HG03064 (cell line): Measurements from ENCODE around the gene ICAM3.

ENCODE experiments used
- ATAC-seq: cut with Tn5 transposase; IDR thresholded peaks from one replicate; pipeline ENCODE4 v1.9.1; 2021; ENCODE audit warnings: low read depth; ENCODE audit not compliant: unreplicated experiment

Gene ICAM3

DNA sequence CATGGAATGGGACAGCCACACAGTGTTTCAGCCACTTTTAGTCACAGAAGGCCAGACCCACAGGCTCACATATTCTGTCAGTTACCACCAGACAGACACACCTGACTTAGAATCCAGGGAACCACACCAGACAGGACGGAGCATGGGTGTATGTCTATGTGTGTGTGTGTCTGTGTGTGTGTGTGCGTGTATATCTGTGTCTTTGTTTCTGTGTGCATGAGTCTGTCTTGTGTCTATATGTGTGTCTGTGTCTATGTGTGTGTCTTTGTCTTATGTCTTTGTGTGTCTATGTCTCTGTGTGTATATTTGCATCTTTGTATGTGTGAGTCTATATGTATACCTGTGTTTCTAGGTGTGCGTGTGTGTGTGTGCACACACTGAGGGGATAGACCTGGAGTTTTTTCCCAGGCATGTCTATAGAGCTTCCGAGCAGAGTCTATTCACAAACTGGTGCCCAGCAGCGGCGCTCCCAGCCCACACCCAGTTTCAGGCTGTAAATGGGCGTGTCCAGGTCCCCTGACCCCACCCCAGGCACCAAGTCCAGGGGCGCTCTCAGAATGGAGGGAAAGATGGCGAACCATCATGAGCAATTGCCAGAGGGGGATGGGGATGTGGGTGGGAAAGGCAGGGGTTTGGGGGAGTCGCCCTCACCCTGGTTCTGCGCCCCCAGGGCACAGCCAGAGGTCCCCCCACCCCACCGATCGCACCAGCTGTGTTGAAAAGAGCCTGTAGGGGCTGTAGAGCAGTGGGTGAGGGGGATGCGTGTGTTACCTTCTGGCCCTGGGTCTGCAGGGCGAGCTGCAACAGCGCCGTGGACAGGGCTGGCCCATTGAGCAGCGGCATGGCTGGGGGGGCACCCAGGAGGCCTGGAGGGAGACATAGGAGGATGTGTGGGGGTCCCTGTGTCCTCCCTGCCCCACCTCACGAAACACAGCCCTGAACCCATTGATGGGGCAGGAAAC is 17.3 kb downstream of the ICAM3 start:
- ATAC-seq, result no peak

DNA sequence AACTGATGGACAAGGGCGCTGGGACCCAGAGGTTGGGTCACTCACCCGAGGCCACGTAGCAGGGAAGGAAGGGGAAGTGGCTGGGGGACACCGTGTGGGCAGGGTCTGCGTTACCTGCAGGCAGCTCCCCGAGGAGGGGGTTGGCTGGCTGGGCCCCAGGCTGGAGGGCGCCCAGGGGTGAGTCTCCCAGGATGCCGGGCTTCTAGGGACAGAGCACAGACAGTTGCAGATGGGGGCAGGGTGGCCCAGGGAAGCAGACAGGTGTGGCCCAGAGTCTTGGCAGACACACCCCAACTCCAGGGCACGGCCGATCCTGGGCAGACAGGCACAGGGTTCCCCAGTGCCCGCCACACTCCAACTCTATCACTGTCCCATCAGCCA is 18.0 kb downstream of the ICAM3 start:
- ATAC-seq, result no peak

DNA sequence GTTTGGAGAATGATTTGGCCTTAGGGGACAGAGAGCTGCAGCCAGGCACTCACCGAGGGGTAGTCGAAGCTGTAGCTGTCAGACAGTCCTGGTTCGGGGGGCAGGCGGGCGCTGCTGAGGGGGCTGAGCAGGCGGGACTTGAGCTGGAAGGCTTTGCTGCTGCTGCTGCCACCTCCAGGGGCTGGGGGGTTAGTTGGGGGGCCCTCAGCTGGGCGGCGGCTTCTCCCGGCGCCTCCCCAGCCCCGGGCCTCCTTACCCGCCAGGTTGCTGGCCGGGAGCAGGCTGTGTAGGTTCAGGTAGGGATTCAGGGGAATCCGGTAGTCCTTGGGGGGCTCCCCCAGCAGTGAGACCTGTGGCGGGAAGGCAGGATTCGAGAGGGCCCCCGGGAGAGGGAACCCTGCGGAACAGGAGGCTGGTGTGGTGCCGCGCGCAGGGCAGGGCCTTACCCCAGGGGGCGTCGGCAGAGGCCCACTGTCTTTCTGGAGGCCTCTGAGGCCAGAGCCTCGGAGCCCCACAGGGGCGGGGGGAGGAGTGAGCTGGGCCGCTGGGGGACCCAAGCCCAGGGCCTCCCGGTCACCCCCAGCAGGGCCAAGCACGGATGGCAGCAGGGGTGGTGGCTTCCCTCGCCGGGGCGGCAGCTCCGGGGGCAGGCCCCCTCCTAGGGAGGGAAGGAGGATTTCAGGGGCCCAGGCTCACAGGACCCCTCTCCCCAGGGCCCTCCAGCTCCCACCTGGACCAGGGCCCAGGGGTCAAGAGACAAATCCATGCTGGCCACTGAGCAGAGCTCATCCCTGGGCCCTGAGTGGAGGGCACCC is 18.6 kb downstream of the ICAM3 start:
- ATAC-seq, result no peak

DNA sequence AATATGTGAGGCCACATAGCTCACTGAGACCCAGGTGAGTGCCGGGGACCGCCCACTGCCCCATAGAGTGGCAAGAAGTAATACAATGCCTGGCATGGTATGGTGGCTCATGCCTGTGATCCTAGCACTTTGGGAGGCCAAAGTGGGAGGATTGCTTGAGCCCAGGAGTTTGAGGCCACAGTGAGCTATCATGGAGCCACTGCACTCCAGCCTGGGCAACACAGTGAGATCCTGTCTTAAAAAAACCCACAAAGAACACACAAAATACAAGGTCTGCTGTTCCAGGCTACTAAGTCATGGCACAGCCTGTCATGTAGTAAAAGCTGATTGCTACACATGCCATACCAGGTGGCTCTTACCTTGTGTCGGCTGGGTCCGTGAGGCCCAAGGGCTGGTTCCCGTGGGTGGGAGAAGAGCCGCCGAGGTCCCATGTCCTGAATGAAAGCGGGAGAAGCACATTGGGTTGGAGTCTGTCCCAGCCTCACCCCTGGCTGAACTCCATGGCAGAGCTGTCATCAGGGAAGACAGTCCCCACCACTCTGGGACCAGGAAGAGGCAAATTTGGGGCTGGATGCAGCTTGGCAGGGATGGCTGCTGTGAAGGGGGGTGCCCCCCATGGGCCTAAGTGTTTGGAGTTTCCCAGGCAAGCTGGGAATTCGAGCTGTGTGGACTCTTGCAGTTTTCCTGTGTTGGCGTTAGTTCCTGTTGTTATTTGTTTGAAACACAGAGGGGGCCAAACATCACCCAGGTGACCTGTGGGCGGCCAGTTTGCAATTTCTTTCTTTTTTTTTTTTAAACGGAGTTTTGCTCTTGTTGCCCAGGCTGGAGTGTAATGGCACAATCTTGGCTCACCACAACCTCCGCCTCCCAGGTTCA is 20.4 kb downstream of the ICAM3 start:
- ATAC-seq, result no peak

DNA sequence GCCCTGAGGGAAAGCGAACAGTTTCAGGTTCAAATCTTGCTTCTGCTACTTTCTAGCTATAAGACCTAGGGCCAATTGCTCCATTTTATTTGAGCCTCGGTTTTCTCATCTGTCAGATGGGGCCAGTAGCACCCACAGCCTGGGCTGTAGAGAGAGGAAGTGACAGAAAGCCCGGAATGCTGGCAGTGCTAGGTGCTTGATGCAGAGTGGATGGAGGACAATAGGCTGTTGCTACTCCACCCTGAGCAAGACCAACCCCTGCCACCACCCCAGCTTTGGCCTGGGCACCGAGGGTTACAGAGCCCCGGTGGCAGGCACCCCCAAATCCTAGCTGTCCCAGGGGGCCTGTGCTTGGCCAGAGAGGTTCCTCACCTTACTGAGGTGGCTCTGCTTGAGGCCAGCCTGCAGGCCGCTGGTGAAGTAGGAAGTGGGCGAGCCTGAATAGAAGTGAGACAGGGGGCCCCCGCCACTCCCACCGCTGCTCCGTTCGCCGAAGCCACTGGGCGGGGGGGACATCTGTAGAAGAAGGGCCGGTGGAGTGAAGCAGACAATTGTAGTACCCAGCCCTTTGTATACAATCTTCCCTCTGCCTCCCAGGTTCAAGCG is 21.5 kb downstream of the ICAM3 start:
- no peak for ATAC-seq

DNA sequence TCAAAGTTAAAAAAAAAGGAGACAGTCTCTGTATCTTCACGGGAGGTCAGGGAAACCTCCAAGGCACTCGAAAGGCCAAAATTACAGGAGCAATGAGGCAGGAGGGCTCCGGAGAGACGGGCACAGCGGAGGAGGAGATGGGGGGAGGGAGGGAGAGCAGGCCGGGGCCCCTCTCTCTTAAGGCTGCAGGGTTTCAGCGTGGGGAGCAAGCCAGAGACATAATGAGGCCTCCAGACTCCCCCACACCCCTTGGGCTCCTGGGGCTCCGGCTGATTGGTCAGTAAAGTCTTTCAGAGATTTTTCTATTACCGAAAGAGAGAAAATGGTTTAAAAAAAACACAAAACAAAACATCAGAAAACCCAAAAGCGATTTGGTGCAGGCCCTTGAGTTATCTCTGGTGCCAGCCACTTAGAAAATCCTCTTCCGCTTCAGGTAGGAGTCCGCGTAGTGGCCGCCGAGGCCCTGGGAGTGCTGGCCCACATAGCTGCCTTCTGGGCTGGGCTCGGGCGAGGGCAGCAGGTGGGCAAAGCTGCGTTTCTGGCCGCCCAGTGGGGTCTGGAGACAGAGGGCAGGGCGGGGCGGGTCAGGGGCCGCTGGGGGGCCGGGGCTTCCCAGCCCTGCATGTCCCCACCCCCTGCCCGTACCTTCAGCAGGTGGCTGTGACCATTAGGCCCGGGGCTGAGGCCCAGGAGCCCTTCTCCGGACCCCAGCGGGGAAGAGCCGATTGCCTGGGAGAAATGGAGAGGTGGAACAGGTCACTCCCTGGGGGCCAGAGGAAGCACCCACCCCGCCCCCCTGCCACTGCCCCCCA is 22.2 kb downstream of the ICAM3 start:
- ATAC-seq, result no peak

DNA sequence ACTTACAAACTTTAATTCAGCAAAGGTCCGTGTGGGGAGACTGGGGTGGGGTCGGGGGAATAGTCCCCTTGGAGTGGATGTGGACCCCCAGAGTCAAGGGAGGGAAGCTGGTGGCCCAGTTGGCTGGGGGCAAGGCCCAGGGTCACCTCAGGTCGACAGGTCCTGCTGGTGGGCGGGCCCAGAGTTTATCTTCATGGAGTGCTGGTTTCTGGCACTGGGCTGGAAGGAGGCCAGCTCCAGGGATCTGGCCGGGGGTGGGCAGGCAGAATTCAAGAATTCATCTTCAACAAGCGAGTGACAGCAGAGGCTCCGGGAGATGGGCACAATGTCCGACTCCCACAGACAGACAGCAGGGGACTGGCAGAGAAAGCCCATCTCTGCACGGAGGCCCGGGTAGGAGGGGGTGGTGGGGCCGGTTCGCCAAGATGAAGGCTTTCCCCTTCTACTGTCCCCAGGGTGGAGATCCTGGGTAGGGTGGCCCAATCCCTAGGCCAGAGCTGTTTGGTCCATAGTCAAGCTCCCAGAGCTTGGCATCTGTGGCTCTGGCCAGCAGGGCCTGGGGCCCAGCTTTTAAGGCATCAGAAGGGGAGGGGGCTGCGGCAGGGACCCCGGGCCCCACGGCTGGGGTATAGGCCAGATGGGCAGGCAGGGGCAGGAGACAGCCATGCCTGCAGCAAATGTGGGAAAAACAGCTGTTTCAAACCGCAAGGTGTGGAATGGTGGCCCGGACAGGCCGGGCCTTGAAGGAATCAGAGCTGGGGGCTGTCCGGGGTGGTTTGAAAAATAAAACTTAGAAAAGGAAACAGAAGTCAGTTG is 23.0 kb downstream of the ICAM3 start:
- ATAC-seq, result no peak

DNA sequence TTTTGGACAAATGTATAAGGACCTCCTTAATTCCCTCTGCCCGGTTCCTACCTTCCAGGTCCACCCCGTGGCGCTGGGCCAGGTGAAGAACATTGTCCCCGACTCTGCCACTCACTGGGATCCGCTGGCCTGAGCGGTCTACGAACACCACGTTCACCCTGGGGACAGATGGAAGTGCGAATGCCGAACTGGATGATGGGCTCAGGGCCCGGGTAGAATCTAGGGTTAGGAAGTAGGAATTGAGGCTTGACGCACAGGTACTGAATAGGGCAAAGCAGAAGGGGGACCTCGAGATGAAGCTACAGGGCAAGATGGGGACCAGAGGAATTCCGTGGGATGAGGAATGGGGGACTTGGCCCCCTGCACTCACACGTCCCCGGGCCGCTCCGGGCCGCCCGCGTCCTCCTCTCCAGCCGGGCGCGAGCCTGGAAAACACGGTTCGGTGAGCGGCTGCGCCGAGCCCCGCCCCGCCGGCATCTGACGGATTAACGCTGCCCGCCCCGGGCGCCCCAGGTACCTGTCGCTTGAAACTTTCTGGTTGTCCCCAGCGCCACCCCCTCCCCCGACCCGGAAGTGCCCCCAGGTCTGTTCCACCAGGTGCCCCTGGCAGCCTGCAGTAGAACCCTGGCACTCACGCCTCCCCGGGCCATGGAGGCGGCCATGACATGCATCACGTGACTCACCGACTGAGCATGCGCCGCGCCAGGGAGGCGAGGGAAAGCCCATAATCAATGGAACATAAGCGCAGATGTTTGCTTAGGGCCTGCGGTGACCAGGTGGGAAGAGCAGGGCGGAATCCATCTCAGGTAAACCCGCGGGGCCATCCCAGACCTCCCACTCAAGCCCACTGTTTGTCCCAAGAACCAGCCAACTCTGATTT is 23.8 kb downstream of the ICAM3 start, which contains the start of gene FDX2:
FDX2 (minus strand) TSS at position 681 of the 880 bp plus-strand sequence; CDS start at position 662, 19 bp downstream.
- ATAC-seq, result no peak

DNA sequence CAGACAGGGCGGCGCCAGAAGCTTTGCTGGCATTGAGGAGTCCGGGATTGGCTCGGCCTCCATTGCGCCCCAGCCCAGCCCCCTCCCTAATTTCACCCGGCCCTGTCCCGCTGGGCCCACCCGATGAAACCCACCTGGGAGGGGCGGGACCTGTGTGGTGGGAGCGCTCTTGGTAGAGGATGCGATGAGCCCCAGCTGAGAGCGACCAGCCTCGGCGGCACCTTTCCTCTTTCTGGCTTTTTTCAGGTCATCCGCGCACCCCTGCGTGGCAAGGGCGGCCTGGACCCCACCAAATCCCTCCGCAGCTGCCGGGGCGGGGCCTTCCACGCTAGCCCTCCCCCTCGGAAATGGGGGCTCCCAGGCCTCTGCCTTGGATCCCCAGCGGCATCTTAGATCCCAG is 30.0 kb downstream of the ICAM3 start, which contains the start of gene ZGLP1:
ZGLP1 (minus strand) TSS at position 393 of the 400 bp plus-strand sequence.
- ATAC-seq, result no peak

DNA sequence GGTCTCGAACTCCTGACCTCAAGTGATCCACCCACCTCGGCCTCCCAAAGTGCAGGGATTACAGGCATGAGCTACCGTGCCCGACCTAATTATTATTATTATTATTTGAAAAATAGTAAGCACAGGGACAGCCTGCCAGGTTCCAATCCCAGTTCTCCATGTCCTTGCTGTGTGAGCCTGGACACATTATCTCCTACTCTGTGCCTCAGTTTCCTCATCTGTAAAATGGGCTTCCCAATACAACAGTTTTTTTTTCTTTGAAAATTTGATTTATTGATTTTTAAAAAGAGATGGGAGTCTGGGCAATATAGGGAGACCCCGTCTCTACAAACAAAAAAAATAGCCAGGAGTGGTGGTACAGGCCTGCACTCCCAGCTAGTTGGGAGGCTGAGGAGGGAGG is 33.1 kb downstream of the ICAM3 start:
- ATAC-seq, result no peak

DNA sequence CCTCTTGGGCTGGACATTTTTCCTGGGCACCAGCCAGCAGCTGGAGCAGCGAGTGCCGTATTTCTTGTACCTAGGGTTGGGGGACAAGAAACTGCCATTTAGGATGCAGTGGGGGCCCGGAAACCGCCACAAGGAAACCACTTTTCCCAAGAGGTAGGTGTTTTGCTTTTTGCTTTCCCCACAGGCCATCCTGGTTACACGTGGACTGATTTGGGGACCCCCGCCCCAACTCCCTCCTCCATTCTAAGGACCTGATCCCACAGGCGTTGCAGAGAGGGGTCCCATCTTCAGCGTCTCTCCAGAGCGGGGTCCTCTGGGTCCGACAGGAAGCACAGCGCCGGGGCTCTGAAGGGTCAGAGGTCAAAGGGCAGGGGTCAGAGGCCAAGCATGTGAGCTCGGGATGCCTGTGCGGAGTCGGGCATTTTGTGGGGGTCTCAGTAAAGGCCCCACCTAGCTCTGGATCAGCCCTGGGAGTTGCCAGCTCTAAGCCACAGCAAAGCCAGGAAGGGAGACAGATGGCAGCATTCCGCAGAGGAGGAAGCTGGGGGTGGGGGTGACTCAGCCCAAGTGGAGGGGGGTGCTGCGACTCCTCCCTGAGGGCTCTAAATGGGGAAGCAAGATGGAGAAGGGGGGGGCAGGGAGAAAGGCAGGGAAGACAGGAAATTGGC is 34.2 kb downstream of the ICAM3 start:
- no peak for ATAC-seq

DNA sequence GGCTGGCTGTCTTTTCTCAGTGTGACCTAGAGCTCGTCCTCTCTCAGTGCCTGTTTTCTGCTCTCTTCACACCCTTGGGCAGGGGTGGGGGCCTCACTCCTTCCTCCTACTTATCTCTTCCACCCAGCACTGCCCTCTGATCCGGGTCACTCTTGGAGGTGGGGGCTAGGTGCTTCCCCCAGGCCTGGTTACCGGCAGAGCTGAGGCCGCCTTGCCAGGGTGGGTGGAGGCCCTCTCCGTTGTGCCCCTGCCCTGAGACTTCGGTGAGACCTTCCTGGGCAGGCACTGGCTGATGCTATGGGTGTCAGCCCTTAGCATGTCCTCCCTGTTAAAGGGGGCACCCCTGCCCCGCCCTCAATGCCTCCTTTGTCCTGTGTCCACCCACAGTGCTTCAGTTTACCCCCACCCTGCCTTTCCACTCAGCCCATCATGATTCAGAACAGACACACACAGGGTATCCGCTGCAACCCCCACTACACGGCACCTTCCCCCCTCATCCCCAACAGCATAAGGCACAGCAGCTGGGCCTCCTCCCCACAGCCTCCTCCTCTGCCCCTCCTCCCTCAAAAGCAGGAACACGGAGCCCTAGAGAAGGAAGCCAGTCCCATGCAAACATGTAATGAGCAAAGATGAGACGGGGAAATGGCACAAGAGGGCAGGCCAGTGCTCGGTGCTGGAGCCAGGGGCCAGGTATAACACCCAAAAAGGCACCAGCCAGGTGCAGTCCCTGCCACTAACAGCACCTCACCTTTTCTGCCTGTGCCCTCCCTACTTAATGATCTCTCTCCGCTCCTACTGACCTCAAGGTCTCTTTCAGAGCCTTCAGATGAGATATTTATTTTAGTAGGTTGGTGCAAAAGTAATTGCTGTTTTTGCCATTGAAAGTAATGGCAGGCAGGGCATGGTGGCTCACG is 39.6 kb downstream of the ICAM3 start:
- no peak for ATAC-seq

DNA sequence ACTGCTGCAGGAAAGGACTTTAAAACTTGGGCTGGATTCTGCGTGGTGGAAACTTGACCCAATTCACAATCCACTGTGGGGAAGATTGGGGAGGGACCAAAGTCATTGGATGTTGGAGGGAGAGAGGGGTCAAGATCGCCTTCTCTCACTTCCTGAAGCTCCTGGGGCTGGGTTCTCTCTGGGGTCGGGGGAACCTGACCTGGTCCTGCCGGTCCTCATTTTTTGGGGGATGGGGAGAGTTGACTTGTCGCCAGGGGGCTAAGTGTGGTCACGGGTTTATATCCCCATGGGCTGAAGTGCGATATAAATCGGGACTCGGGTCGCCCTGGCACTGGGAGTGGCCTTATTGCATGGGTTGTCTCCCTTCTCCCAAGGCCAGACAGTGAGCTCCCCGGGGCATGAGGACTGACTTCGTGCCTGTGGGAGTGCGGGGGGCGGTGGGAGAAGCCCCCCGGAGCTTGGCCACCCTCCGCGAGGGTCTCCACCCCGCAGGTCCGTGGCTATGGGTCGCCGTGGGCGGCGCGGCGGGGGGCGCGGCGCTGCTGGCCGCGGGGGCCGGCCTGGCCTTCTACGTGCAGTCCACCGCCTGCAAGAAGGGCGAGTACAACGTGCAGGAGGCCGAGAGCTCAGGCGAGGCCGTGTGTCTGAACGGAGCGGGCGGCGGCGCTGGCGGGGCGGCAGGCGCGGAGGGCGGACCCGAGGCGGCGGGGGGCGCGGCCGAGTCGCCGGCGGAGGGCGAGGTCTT is 43.4 kb downstream of the ICAM3 start:
- ATAC-seq, result no peak

DNA sequence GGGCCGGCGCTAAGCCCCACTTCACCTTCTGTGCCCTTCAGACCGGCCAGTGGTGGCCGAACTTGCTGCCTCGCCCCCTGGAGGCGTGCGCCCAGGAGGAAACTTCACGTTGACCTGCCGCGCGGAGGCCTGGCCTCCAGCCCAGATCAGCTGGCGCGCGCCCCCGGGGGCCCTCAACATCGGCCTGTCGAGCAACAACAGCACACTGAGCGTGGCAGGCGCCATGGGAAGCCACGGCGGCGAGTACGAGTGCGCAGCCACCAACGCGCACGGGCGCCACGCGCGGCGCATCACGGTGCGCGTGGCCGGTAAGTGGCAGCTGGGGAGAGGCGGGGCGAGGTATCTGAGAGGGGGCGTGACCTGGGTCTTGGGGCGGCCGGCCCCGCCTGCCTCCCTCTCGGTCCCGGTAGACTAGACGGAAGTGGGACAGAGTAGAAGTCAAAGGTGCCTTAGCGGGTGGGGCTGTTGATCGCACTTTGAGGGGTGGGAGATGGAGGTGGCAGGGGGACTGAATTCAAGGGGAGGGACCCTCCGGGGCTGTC is 44.0 kb downstream of the ICAM3 start:
- ATAC-seq, result no peak

DNA sequence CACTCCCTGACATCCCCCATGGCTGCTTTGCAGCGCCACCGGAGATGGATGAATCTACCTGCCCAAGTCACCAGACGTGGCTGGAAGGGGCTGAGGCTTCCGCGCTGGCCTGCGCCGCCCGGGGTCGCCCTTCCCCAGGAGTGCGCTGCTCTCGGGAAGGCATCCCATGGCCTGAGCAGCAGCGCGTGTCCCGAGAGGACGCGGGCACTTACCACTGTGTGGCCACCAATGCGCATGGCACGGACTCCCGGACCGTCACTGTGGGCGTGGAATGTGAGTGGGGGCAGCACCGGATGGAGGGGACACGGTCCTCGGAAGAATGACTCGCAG is 45.1 kb downstream of the ICAM3 start:
- no peak for ATAC-seq
